Activated CD4-positive, alpha-beta memory T cell treated with anti-CD3 and anti-CD28 coated beads, Interleukin-2, amount 10 ng/mL, durations not matched to agents 7 days and 5 days (primary cell): ENCODE measurements around the gene S1PR3. TPM values are rescaled to one million over a fixed set of nuclear protein-coding genes. Genes with fewer than 3 reads are reported as not detected.
"Not testable (repeated sequence)": the region's sequence is repeated elsewhere in the genome, so short reads cannot be mapped to it uniquely, and the experiment has no call there.

Experiments
- CTCF ChIA-PET: fragments of 350-600 bp; sonication (Branson Sonifier 250); formaldehyde crosslinking; loops from one replicate; lab custom pipeline; 2021; ENCODE audit warnings: antibody characterized with exemption, inconsistent platforms; lab: Charles Lee
- POLR2A ChIA-PET: fragments of 350-600 bp; sonication (Branson Sonifier 250); formaldehyde crosslinking; loops from one replicate; lab custom pipeline; 2021; ENCODE audit warnings: antibody characterized with exemption; lab: Charles Lee
- DNase-seq: peaks from one replicate; pipeline ENCODE4 v3.0.0-alpha.2; 2020
- H3K27ac Mint-ChIP-seq: one replicate; pipeline ENCODE4 v1.8.0; 2021; ENCODE audit warnings: mild to moderate bottlenecking, mixed read lengths
- H3K27me3 Mint-ChIP-seq: one replicate; pipeline ENCODE4 v1.8.0; 2021; ENCODE audit warnings: mixed read lengths
- H3K36me3 Mint-ChIP-seq: one replicate; pipeline ENCODE4 v1.8.0; 2021; ENCODE audit warnings: low read depth, mixed read lengths
- H3K4me1 Mint-ChIP-seq: one replicate; pipeline ENCODE4 v1.8.0; 2021; ENCODE audit warnings: mixed read lengths
- H3K4me3 Mint-ChIP-seq: one replicate; pipeline ENCODE4 v1.8.0; 2021; ENCODE audit warnings: mild to moderate bottlenecking, mixed read lengths
- H3K9me3 Mint-ChIP-seq: one replicate; pipeline ENCODE4 v1.8.0; 2021; ENCODE audit warnings: mixed read lengths
- total RNA-seq, 2 experiments: library from RNA; stranded (reverse); gene quantifications; one replicate each; pipeline ENCODE4 v1.2.3, GENCODE V29; 2021

The S1PR3 gene
- total RNA-seq, result not detected

DNA sequence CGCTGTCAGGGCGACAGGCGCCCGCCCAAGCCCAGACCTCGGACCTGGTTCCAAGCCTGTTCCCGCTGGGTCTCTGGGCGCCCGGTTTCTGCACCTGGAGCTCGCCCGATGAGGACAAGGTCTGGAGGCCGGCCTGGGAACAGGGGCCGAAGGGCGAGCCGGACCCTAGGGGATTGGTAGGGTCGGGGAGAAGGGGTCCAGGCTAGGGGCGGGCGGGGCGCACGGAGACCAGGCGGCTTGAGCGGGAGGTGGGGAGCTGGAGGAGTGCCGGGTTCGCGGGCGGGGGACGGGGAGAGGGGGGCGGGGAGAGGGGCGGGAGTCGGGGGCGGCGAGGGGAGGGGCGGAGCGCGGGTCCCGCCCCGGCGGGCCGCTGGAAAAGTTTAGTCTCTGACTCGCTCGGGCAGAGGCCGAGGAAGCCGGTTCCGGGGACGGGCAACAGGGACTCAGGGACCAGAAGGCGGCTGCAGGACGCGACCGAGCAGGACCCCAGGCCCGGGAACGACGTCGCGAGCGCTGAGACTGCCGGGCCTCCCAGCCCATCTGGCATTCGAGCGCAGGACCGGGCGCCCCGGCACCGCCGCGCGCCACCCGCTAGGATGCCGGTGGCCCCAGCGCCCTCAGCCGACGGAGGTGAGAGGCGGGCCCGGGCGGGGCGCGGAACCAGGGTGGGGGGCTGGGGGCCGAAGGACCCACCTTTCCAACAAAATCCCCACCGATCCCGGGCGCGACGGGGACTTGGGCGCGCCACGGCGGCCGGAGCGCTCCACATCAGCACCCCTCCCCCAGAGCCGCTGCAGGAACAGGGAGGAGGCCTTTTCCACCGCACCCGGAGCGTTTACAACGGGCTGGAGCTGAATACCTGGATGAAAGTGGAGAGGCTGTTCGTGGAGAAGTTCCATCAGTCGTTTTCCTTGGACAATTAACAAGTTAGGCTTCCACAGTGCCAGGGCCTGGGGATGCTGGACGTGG, at the start of gene S1PR3:
Gene S1PR3 (plus strand): TSS at position 403 of the 969 bp plus-strand sequence. CDS start 9,733 bp downstream, outside the sequence.
- H3K4me3 Mint-ChIP-seq, result no peak within 1 kb of the TSS
- no peak for DNase-seq
- peaks cover 45% of the 10 kb centered on the region for H3K27me3 Mint-ChIP-seq
- peaks cover 13% of the 10 kb centered on the region for H3K4me1 Mint-ChIP-seq
- no peaks in the 10 kb centered on the region for H3K36me3 Mint-ChIP-seq
- POLR2A ChIA-PET, result no interaction called here
- no peak within 1 kb of the TSS for H3K27ac Mint-ChIP-seq
- CTCF ChIA-PET, result interaction anchor here (1.1 kb wide), 1 partner anchor 10 kb away, joined by 3 read pairs; no protein-coding TSS in a partner anchor
- H3K9me3 Mint-ChIP-seq, result no peaks in the 10 kb centered on the region

GRCh38 chr9:88941586-88941985, 49.7 kb upstream of the S1PR3 start:
- CTCF ChIA-PET, POLR2A ChIA-PET, H3K36me3 Mint-ChIP-seq, H3K27ac Mint-ChIP-seq, H3K9me3 Mint-ChIP-seq, H3K4me3 Mint-ChIP-seq, DNase-seq, H3K4me1 Mint-ChIP-seq: not testable (repeated sequence)
- H3K27me3 Mint-ChIP-seq, result peaks cover 14% of the 10 kb centered on the region

- Mint-ChIP-seq H3K36me3 (no peaks in the 10 kb centered on the region), H3K27ac (no peak overlapping the region)
- POLR2A ChIA-PET, result no interaction called here
Observed at GRCh38 chr9:88942411-88942810, 48.9 kb upstream of the S1PR3 start.

GRCh38 chr9:88945636-88946333, 45.5 kb upstream of the S1PR3 start:
- no peak overlapping the region for H3K27ac Mint-ChIP-seq
- peaks cover 10% of the 10 kb centered on the region for H3K27me3 Mint-ChIP-seq
- H3K9me3 Mint-ChIP-seq, result no peaks in the 10 kb centered on the region
- POLR2A ChIA-PET, result no interaction called here
- peaks cover 11% of the 10 kb centered on the region for H3K4me1 Mint-ChIP-seq
- CTCF ChIA-PET, result no interaction called here
- H3K4me3 Mint-ChIP-seq, result no peak overlapping the region
- H3K36me3 Mint-ChIP-seq, result no peaks in the 10 kb centered on the region
- no peak for DNase-seq

More at GRCh38 chr9:88942411-88942810, 48.9 kb upstream of the S1PR3 start:
- peaks cover 2% of the 10 kb centered on the region for H3K4me1 Mint-ChIP-seq
- H3K27me3 Mint-ChIP-seq, result peaks cover 10% of the 10 kb centered on the region
- no peak for DNase-seq
- CTCF ChIA-PET, result no interaction called here
- H3K4me3 Mint-ChIP-seq, result no peak overlapping the region
- no peaks in the 10 kb centered on the region for H3K9me3 Mint-ChIP-seq

GRCh38 chr9:88947581-88948573, 43.4 kb upstream of the S1PR3 start:
- peaks cover 11% of the 10 kb centered on the region for H3K4me1 Mint-ChIP-seq
- H3K4me3 Mint-ChIP-seq, result no peak overlapping the region
- ChIA-PET CTCF (no interaction called here), POLR2A (no interaction called here)
- H3K9me3 Mint-ChIP-seq, result no peaks in the 10 kb centered on the region
- no peaks in the 10 kb centered on the region for H3K36me3 Mint-ChIP-seq
- DNase-seq, result no peak
- peaks cover 12% of the 10 kb centered on the region for H3K27me3 Mint-ChIP-seq
- H3K27ac Mint-ChIP-seq, result no peak overlapping the region

DNA sequence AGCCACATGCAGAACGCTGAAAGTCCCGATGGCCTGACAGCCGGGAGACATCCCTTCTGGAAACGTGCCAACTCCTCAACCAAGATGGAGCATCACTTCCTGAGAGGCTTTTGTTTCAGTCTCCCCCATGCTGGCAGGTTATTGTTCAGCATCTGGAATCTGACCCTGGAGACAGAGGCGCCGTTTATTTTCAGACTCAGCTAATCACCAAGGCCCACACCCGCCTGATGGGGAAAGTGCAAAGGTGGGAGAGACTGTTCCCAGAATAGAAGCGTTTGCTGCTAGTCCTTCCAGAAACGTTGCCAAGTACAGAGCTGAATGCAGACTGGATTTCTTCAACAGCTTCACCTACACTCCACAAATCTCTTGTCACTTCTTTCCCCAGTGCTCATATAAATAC, 41.8 kb upstream of the S1PR3 start:
- DNase-seq, result no peak
- no peak overlapping the region for H3K4me3 Mint-ChIP-seq
- peaks cover 11% of the 10 kb centered on the region for H3K27me3 Mint-ChIP-seq
- H3K36me3 Mint-ChIP-seq, result no peaks in the 10 kb centered on the region
- ChIA-PET POLR2A (no interaction called here), CTCF (no interaction called here)
- H3K4me1 Mint-ChIP-seq, result peaks cover 11% of the 10 kb centered on the region
- H3K9me3 Mint-ChIP-seq, result no peaks in the 10 kb centered on the region
- H3K27ac Mint-ChIP-seq, result no peak overlapping the region

DNA sequence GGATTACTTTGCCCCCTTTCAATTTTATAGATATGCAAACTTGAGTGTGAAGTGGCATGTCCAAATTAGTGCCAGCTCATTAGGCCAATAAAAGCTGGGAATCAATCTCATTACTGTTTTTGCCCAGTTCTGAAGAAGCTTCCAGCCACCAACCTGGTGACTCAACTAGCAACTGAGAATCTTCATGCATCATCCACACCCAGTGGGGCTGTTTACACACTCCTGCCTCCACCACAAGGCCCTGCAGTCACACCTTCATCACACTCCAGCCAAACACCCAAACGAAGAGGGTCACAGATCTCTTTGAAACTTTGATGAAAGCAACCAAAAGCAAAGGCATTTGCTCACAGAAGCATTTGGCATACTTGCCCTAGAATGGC, 41.3 kb upstream of the S1PR3 start:
- ChIA-PET POLR2A (no interaction called here), CTCF (no interaction called here)
- DNase-seq, result no peak
- Mint-ChIP-seq H3K27ac (no peak overlapping the region), H3K4me1 (peaks cover 11% of the 10 kb centered on the region), H3K9me3 (no peaks in the 10 kb centered on the region), H3K27me3 (peaks cover 7% of the 10 kb centered on the region), H3K4me3 (no peak overlapping the region), H3K36me3 (no peaks in the 10 kb centered on the region)

DNA sequence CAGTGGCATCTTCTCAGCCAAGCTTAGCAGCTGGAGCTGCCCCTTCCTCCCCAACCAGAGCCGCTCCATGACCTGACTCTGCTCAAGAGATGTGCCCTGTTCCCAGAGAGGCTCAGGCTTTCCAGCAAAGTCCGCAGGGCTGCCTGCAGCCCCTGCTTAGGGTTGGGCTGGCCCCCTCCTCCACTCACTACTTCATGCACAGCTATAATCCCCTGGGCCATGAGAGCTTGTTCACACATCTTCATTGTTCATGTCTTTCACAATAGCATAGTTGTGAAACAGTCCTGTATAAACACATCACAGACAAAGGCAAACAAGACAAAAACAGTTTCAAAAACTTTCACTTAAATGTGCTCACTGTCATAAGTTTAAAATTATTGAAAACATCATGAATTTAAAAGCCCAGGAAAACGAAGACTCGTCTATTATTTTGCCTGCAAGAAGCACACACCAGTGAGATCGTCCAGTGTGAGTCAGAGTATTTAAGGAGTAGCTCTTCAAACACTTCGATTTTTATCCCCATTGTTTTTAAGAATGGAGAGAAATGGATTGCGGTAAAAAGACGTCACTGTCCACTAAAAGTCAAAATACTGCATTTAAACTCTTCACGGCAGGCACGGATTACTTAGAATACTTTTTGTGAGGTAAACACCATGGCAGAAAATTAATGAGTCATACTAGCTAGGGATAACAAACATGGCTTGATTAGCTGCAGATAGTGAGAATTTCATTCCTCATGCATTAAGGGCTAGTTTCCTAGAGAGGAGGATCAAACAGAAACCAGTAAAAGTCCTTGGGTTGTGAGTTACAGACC, 40.7 kb upstream of the S1PR3 start:
- CTCF ChIA-PET, result no interaction called here
- no peaks in the 10 kb centered on the region for H3K9me3 Mint-ChIP-seq
- POLR2A ChIA-PET, result no interaction called here

GRCh38 chr9:88951155-88951542, 40.1 kb upstream of the S1PR3 start:
- Mint-ChIP-seq H3K27me3 (peaks cover 4% of the 10 kb centered on the region), H3K9me3 (no peaks in the 10 kb centered on the region), H3K4me1 (peaks cover 9% of the 10 kb centered on the region), H3K27ac (no peak overlapping the region), H3K4me3 (no peak overlapping the region), H3K36me3 (no peaks in the 10 kb centered on the region)
- ChIA-PET CTCF (no interaction called here), POLR2A (no interaction called here)
- DNase-seq, result no peak

More for the DNA sequence above, 40.7 kb upstream of the S1PR3 start:
- Mint-ChIP-seq H3K27me3 (peaks cover 5% of the 10 kb centered on the region), H3K4me1 (peaks cover 11% of the 10 kb centered on the region), H3K36me3 (no peaks in the 10 kb centered on the region), H3K27ac (no peak overlapping the region), H3K4me3 (no peak overlapping the region)
- DNase-seq, result no peak

GRCh38 chr9:88952086-88952615, 39.1 kb upstream of the S1PR3 start:
- no peak overlapping the region for H3K4me3 Mint-ChIP-seq
- CTCF ChIA-PET, result no interaction called here
- peaks cover 4% of the 10 kb centered on the region for H3K27me3 Mint-ChIP-seq
- no peak for DNase-seq
- H3K36me3 Mint-ChIP-seq, result no peaks in the 10 kb centered on the region
- peaks cover 9% of the 10 kb centered on the region for H3K4me1 Mint-ChIP-seq
- POLR2A ChIA-PET, result no interaction called here
- no peak overlapping the region for H3K27ac Mint-ChIP-seq
- H3K9me3 Mint-ChIP-seq, result no peaks in the 10 kb centered on the region

DNA sequence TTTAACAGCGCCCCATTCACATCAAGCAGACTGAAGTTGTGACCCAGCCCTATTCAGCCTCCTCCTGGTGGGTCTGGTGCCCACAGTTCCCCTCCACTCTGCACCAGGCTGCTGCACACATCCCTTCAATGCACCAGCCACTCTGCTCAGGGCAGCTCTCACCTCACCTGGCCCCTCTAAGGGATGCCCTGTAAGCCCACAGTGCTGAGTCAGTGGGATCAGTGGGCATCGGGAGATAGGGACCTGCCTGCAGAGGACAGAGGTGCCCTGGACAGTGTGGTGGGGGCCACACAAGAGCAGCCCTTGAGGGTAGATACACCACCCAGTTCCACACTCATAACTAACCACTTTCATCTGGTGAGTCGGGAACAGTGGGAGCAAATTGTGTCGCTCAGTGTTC, 38.3 kb upstream of the S1PR3 start:
- POLR2A ChIA-PET, result no interaction called here

More for the DNA sequence above, 38.3 kb upstream of the S1PR3 start:
- no peaks in the 10 kb centered on the region for H3K36me3 Mint-ChIP-seq
- H3K4me3 Mint-ChIP-seq, result no peak overlapping the region
- peaks cover 4% of the 10 kb centered on the region for H3K27me3 Mint-ChIP-seq
- peaks cover 9% of the 10 kb centered on the region for H3K4me1 Mint-ChIP-seq
- no peak for DNase-seq
- H3K9me3 Mint-ChIP-seq, result no peaks in the 10 kb centered on the region
- CTCF ChIA-PET, result no interaction called here
- H3K27ac Mint-ChIP-seq, result no peak overlapping the region
